Peyer's patch (tissue), 4 donors: ENCODE data around the gene RWDD1.

Source experiments
- CTCF ChIP-seq, 6 experiments: fragments of 450-650 bp in 4 of 6; fragments of 200-600 bp in 2 of 6; sonication (generic) in 1 of 6; IDR thresholded peaks; one replicate each; pipeline ENCODE4 v1.5.1; 2017 to 2019; ENCODE audit warnings: antibody characterized with exemption in 6 of 6, mild to moderate bottlenecking in 3 of 6, moderate library complexity in 1 of 6
- POLR2A ChIP-seq, 2 donors: fragments of 450-650 bp; IDR thresholded peaks; one replicate each; pipeline ENCODE4 v1.5.1; 2017; ENCODE audit warnings: antibody characterized with exemption in 2 of 2, mild to moderate bottlenecking in 2 of 2, moderate library complexity in 2 of 2

- TF ChIP-seq CTCF (IDR thresholded peaks at IDR 0.05) (no peak), POLR2A (IDR thresholded peaks at IDR 0.05) (no peak)
These were observed 13.4 kb upstream of the RWDD1 start for GRCh38 chr6:116557893-116558292.
